Gastroesophageal sphincter (tissue), 4 donors: ENCODE data around the gene TRPC4AP. TPM values are rescaled to one million over a fixed set of nuclear protein-coding genes. Genes with fewer than 3 reads are reported as not detected.
A peak's percentile ranks its signal among the peaks of the same experiment; 100 is the strongest.

Experiments used
- ATAC-seq: fragments of 150-250 bp; one replicate; pipeline ENCODE4 v1.9.1; 2016; ENCODE audit warnings: mild to moderate bottlenecking, moderate library complexity
- H3K27ac ChIP-seq, 4 donors: fragments of 200-600 bp; sonication (generic) in 3 of 4; 1 replicate in 3 of 4; 2 replicates in 1 of 4; pipeline ENCODE4 v1.5.1; 2016 to 2019
- H3K27me3 ChIP-seq: fragments of 200-600 bp; sonication (generic); one replicate; pipeline ENCODE4 v1.5.1; 2019
- H3K36me3 ChIP-seq, 2 donors: fragments of 200-600 bp; sonication (generic); one replicate each; pipeline ENCODE4 v1.5.1; 2019; ENCODE audit warnings: control low read depth in 1 of 2
- H3K4me1 ChIP-seq, 3 donors: fragments of 200-600 bp; sonication (generic); 1 replicate in 2 of 3; 2 replicates in 1 of 3; pipeline ENCODE4 v1.5.1; 2016 to 2019; ENCODE audit warnings: control low read depth in 2 of 3
- H3K4me3 ChIP-seq, 2 donors: fragments of 200-600 bp; sonication (generic); one replicate each; pipeline ENCODE4 v1.5.1; 2019; ENCODE audit warnings: mild to moderate bottlenecking in 1 of 2, moderate library complexity in 1 of 2
- H3K9me3 ChIP-seq, 3 donors: fragments of 200-600 bp; sonication (generic); one replicate each; pipeline ENCODE4 v1.5.1; 2017 to 2019; ENCODE audit warnings: control low read depth in 2 of 3
- CTCF ChIP-seq, 4 experiments: fragments of 200-600 bp in 2 of 4; fragments of 450-650 bp in 2 of 4; sonication (generic) in 1 of 4; IDR thresholded peaks; one replicate each; pipeline ENCODE4 v1.5.1; 2017 to 2019; ENCODE audit warnings: antibody characterized with exemption in 4 of 4, mild to moderate bottlenecking in 2 of 4, moderate library complexity in 2 of 4
- EP300 ChIP-seq: sonication (generic); formaldehyde crosslinking; IDR thresholded peaks from one replicate; pipeline ENCODE4 v1.6.1; 2017; ENCODE audit warnings: antibody characterized with exemption, mild to moderate bottlenecking
- POLR2A ChIP-seq, 2 donors: fragments of 450-650 bp; IDR thresholded peaks; one replicate each; pipeline ENCODE4 v1.6.1; 2017; ENCODE audit warnings: antibody characterized with exemption in 2 of 2, mild to moderate bottlenecking in 2 of 2, moderate library complexity in 1 of 2
- POLR2AphosphoS5 ChIP-seq: sonication (generic); formaldehyde crosslinking; IDR thresholded peaks from one replicate; pipeline ENCODE4 v1.6.1; 2017; ENCODE audit warnings: antibody characterized with exemption
- WGBS, 2 donors: methylation state at CpG; one replicate each; pipeline ENCODE4 v1.1.5; 2018; ENCODE audit warnings: low coverage in 1 of 2; 5-methylcytosine and 5-hydroxymethylcytosine counted together
- total RNA-seq, 4 donors: library from RNA; depleted of rRNA; stranded (reverse); fragments of >200 nt; gene quantifications; one replicate each; pipeline ENCODE4 v1.1.0, GENCODE V29; 2016

TRPC4AP gene
- total RNA-seq, 4 donors from 2014 or later = 47.5 to 57.1 (median 52.4) TPM

GRCh38 chr20:35106827-35107380 is 14.3 kb upstream of the TRPC4AP start:
- no peak overlapping the region for H3K27ac ChIP-seq
- no peaks in the 10 kb centered on the region for H3K9me3 ChIP-seq
- H3K4me1 ChIP-seq = no peaks in the 10 kb centered on the region
- no peak for TF ChIP-seq CTCF (IDR thresholded peaks at IDR 0.05)
- TF ChIP-seq POLR2A (IDR thresholded peaks at IDR 0.05) = no peak
- TF ChIP-seq EP300 = no peak
- no peak for TF ChIP-seq POLR2AphosphoS5
- ATAC-seq = no peak
- H3K4me3 ChIP-seq = no peak overlapping the region
- WGBS, 2 donors = 78% methylated on average over 1 of the region's 1 CpG
- no peaks in the 10 kb centered on the region for H3K27me3 ChIP-seq
- peaks cover 0 to 23% of the 10 kb centered on the region in 2 donors for H3K36me3 ChIP-seq

DNA sequence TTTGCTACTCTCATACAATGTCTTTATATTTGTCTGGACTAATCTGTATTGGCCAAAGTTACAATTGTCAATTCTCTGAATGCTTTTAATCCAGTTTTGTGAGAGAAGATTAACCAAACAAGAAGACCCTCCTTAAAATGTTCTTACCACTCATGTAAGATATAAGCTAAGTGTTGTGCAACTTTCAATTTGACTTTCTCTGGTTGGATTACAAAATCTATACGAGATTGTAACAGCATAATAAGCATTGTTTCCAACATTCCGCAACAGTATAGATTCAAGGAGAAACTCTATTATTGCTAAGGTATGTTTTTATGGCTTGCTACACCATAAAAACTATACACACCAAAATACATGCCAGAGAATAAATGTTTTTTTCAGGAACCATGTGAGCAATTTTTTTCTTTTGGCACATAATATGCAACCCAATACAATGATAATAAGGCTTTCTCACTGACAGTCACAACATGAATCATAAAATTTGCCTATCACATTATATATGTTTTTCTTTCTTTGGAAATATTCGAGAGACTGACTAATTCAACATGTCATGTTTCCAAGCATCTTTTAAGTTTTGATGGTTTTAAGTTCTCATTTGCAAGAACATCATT is 12.2 kb upstream of the TRPC4AP start:
- no peak for ATAC-seq
- 71 to 76% methylated on average over 3 of the region's 3 CpGs for WGBS, 2 donors
- no peak for TF ChIP-seq CTCF (IDR thresholded peaks at IDR 0.05)
- TF ChIP-seq POLR2A (IDR thresholded peaks at IDR 0.05) = no peak
- Histone ChIP-seq H3K27ac (no peak overlapping the region), H3K36me3 (peaks cover 0 to 13% of the 10 kb centered on the region in 2 donors), H3K9me3 (no peaks in the 10 kb centered on the region), H3K4me3 (no peak overlapping the region), H3K4me1 (no peaks in the 10 kb centered on the region), H3K27me3 (no peaks in the 10 kb centered on the region)

DNA sequence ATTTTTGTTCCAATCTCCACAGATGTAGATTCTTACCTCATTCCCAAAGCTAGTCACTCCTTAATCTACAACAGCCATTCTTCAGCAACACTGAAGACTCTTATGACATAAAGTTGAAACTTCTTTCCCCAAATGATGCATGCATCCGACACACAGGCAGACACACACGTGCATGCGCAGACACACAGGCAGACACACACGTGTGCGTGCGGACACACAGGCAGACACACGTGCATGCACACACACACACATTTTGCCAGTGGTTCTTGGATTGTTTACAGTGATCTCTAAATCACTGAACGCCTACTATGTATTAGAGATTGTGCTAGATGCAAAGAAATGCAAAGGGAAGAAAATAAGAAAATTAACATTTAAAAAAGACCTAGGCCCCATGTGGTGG is 9.0 kb upstream of the TRPC4AP start:
- H3K27me3 ChIP-seq = no peaks in the 10 kb centered on the region
- ATAC-seq = no peak
- WGBS, 2 donors = 77 to 86% methylated on average over 6 to 8 of the region's 8 CpGs
- no peak overlapping the region for H3K27ac ChIP-seq
- peaks cover 0 to under 1% (median 0%) of the 10 kb centered on the region in 3 donors for H3K4me1 ChIP-seq
- no peaks in the 10 kb centered on the region for H3K9me3 ChIP-seq
- no peak for TF ChIP-seq POLR2A (IDR thresholded peaks at IDR 0.05)
- no peak for TF ChIP-seq POLR2AphosphoS5
- TF ChIP-seq CTCF (IDR thresholded peaks at IDR 0.05) = no peak
- no peak for TF ChIP-seq EP300
- H3K36me3 ChIP-seq = no peaks in the 10 kb centered on the region
- no peak overlapping the region for H3K4me3 ChIP-seq

DNA sequence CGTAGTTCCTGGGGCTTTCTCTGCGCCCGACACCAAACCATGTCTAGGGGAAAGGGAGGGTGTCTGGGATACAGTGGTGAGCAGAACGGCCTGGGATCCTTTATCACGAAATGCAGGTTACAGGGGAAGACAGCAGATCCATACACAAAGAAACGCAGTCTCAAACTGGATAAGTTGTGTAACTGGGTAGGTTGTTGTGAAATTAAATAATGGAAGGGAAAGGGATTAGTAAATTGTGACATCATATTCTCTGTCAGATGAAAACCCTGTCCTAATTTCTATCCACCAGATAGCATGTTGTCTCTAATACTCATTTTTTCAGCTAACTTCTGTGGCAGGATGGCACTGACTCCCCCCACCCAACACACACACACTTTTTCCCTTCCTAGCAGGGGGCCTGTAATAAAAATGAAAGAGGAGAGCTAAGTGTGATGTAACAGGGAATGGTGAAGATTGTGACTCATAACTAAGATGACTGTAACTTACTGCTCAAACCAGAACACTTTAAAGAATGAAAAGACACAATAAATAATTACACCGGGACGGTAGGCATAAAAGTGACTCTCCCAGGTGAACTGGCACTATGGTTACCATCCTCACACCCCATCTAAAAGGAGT is 769 bp upstream of the TRPC4AP start:
- peak overlapping the region in 1 of 2 donors; percentile 80 for H3K4me3 ChIP-seq
- 68 to 92% methylated on average over 2 of the region's 8 CpGs for WGBS, 2 donors
- ATAC-seq = no peak
- H3K27ac ChIP-seq = peak overlapping the region; percentile 78 to 97 (median 94)
- no peaks in the 10 kb centered on the region for H3K27me3 ChIP-seq
- H3K9me3 ChIP-seq = no peaks in the 10 kb centered on the region
- TF ChIP-seq POLR2AphosphoS5 = no peak
- no peak for TF ChIP-seq POLR2A (IDR thresholded peaks at IDR 0.05)
- TF ChIP-seq EP300 = no peak
- TF ChIP-seq CTCF (IDR thresholded peaks at IDR 0.05) = no peak
- H3K4me1 ChIP-seq = peaks cover 0 to 52% (median 6%) of the 10 kb centered on the region in 3 donors
- peaks cover 0 to 11% of the 10 kb centered on the region in 2 donors for H3K36me3 ChIP-seq
